HG02970 (cell line): Measurements from ENCODE around the gene PRKACA.
"Not testable (repeated sequence)": the region's sequence is repeated elsewhere in the genome, so short reads cannot be mapped to it uniquely, and the experiment has no call there.

Experiments used
- ATAC-seq: cut with Tn5 transposase; IDR thresholded peaks from one replicate; pipeline ENCODE4 v1.9.1; 2021; ENCODE audit warnings: mild to moderate bottlenecking, moderate library complexity, moderate number of reproducible peaks; ENCODE audit not compliant: unreplicated experiment, low FRiP score

Gene PRKACA

GRCh38 chr19:14148751-14149410 lies 31.3 kb upstream of the PRKACA start:
- ATAC-seq = no peak

GRCh38 chr19:14147797-14148605 lies 30.4 kb upstream of the PRKACA start:
- no peak for ATAC-seq

- ATAC-seq = no peak
Measured at GRCh38 chr19:14146789-14147216, 29.2 kb upstream of the PRKACA start.

GRCh38 chr19:14146169-14146568 lies 28.6 kb upstream of the PRKACA start:
- ATAC-seq = not testable (repeated sequence)

- no peak for ATAC-seq
Measured at GRCh38 chr19:14145381-14145780, 27.8 kb upstream of the PRKACA start.

GRCh38 chr19:14142262-14143190 lies 25.0 kb upstream of the PRKACA start:
- ATAC-seq = no peak

- no peak for ATAC-seq
Measured at GRCh38 chr19:14141041-14141440, 23.5 kb upstream of the PRKACA start.

- ATAC-seq = no peak
Measured at GRCh38 chr19:14139944-14140343, 22.4 kb upstream of the PRKACA start.

GRCh38 chr19:14138576-14139265 lies 21.2 kb upstream of the PRKACA start:
- no peak for ATAC-seq

- peak; percentile 87 for ATAC-seq
Measured at GRCh38 chr19:14136509-14137281, 19.1 kb upstream of the PRKACA start, which contains the start of gene ASF1B. TSS of gene ASF1B (minus strand) at chr19:14136589. CDS start at chr19:14136456, 133 bp downstream.

GRCh38 chr19:14135985-14136508 lies 18.5 kb upstream of the PRKACA start:
- no peak for ATAC-seq

GRCh38 chr19:14135355-14135754 lies 17.8 kb upstream of the PRKACA start:
- ATAC-seq = no peak

- ATAC-seq = no peak
Measured at GRCh38 chr19:14127929-14128509, 10.5 kb upstream of the PRKACA start.

GRCh38 chr19:14127176-14127575 lies 9.6 kb upstream of the PRKACA start:
- ATAC-seq = no peak

GRCh38 chr19:14122924-14123323 lies 5.4 kb upstream of the PRKACA start:
- ATAC-seq = no peak

- ATAC-seq = no peak
Measured at GRCh38 chr19:14120497-14120780, 2.9 kb upstream of the PRKACA start.

- ATAC-seq = no peak
Measured at GRCh38 chr19:14119644-14120496, 2.3 kb upstream of the PRKACA start.

GRCh38 chr19:14119146-14119545 lies 1.6 kb upstream of the PRKACA start:
- ATAC-seq = no peak
